Transverse colon (tissue), 4 donors: ENCODE measurements around the gene GEMIN2. TPM values are rescaled to one million over a fixed set of nuclear protein-coding genes. Genes with fewer than 3 reads are reported as not detected.

Experiments
- DNase-seq: peaks from one replicate; pipeline ENCODE4 v3.0.0-alpha.2; 2019
- H3K27ac ChIP-seq, 4 donors: fragments of 200-600 bp; sonication (generic); 2 replicates each; pipeline ENCODE4 v1.5.1; 2016 to 2018; ENCODE audit warnings: inconsistent platforms in 4 of 4
- H3K27me3 ChIP-seq: fragments of 200-600 bp; sonication (generic); 2 replicates; pipeline ENCODE4 v1.5.1; 2017; ENCODE audit warnings: inconsistent platforms
- H3K36me3 ChIP-seq, 4 donors: fragments of 200-600 bp; sonication (generic); 2 replicates each; pipeline ENCODE4 v1.5.1; 2017 to 2019; ENCODE audit warnings: inconsistent platforms in 4 of 4
- H3K4me1 ChIP-seq, 4 donors: fragments of 200-600 bp; sonication (generic); 2 replicates each; pipeline ENCODE4 v1.5.1; 2017 to 2020; ENCODE audit warnings: inconsistent platforms in 4 of 4
- H3K4me3 ChIP-seq, 4 donors: fragments of 200-600 bp; sonication (generic); 1 replicate in 1 of 4; 2 replicates in 3 of 4; pipeline versions ENCODE4 v1.5.1 to v1.6.1; 2017 to 2019; ENCODE audit warnings: inconsistent platforms in 4 of 4
- H3K9me3 ChIP-seq, 2 donors: fragments of 200-600 bp; sonication (generic); 2 replicates each; pipeline ENCODE4 v1.5.1; 2017 to 2019; ENCODE audit warnings: inconsistent platforms in 2 of 2
- EP300 ChIP-seq: sonication (generic); formaldehyde crosslinking; IDR thresholded peaks from one replicate; pipeline ENCODE4 v1.6.1; 2017; ENCODE audit warnings: antibody characterized with exemption, low read depth
- POLR2A ChIP-seq: fragments of 450-650 bp; IDR thresholded peaks from one replicate; pipeline ENCODE4 v1.6.1; 2016; ENCODE audit warnings: antibody characterized with exemption, mild to moderate bottlenecking, moderate library complexity
- POLR2AphosphoS5 ChIP-seq, 3 donors: sonication (generic); formaldehyde crosslinking; IDR thresholded peaks; one replicate each; pipeline ENCODE4 v1.6.1; 2016; ENCODE audit warnings: antibody characterized with exemption in 3 of 3
- WGBS, 2 donors: methylation state at CpG; one replicate each; pipeline ENCODE4 v1.1.5; 2018; ENCODE audit warnings: low coverage in 1 of 2; 5-methylcytosine and 5-hydroxymethylcytosine counted together
- in situ Hi-C, 4 donors: fragments of 200-750 bp; cut with MboI; loops; one replicate each; pipeline versions ENCODE4 v1.15.0 to v1.15.1; 2017; ENCODE audit warnings: low sequenced_read_pairs in 3 of 4, low pct_ligation_motif_present in 1 of 4, low pct_unique_long_range_greater_than_20kb in 1 of 4
- intact Hi-C: fragments of 100-400 bp; cut with DNase I; formaldehyde crosslinking; loops from one replicate; pipeline ENCODE4 v1.15.1; 2023; ENCODE audit warnings: low total_unique reads
- total RNA-seq, 4 donors: library from RNA; depleted of rRNA; stranded (reverse); fragments of >200 nt; gene quantifications; one replicate each; pipeline ENCODE4 v1.1.0, GENCODE V29; 2016
- TF ChIP-seq, protein P1 (sequence below), 5 experiments: fragments of 200-600 bp in 3 of 5; fragments of 450-650 bp in 2 of 5; sonication (generic) in 3 of 5; IDR thresholded peaks; 1 replicate in 2 of 5; 2 replicates in 3 of 5; pipeline ENCODE4 v1.5.1; 2016 to 2017; ENCODE audit warnings: antibody characterized with exemption in 5 of 5, inconsistent platforms in 3 of 5, mild to moderate bottlenecking in 2 of 5, moderate library complexity in 1 of 5

The GEMIN2 gene
- total RNA-seq, 4 donors from 2014 or later, result 11.5 to 75.0 (median 20.0) TPM; not detected in 1

DNA sequence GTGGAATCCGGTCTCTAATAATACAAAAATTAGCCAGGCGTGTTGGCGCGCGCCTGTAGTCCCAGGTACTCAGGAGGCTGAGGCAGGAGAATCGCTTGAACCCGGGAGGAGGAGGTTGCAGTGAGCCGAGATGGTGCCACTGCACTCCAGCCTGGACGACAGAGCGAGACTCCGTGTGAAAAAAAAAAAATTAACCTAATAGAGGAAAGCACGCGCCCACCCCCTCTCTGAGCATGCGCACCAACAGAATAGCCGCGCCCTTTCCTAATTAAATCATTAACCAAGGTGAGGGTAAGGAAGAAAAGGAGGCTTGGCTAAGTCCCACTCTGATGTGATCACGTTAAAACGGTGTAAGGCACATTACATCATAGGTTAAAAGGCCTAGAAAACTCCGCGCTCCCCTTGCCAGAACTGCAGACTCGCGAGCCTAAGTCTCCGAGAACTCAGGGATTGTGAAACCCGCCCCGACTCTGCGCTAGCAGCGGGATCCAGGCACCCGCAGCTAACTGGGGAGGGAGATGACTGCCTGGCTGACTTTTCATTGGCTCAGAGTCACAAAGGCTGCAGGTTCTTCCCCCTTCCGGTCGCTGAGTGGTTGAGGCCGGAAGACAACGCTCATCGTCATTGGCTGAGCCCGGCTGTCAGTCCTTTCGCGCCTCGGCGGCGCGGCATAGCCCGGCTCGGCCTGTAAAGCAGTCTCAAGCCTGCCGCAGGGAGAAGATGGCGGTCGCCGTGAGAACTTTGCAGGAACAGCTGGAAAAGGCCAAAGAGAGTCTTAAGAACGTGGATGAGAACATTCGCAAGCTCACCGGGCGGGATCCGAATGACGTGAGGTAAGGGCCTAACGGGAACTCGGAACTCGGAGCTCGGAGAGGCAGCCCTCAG, 60.7 kb downstream of the GEMIN2 start, which contains the start of gene PNN:
Gene PNN (plus strand): TSS at position 695 of the 885 bp plus-strand sequence. CDS start 26 bp downstream, at position 721.
- H3K9me3 ChIP-seq, result no peaks in the 10 kb centered on the region
- WGBS, 2 donors, result 0 to 3% methylated on average over 3 to 51 of the region's 56 CpGs
- H3K27me3 ChIP-seq, result no peaks in the 10 kb centered on the region
- intact Hi-C loops (loop anchor here (5.0 kb wide), 1 partner anchor 92 kb away; no protein-coding TSS in a partner anchor), in situ Hi-C loops (loop anchor here in 2 of 4 donors (10.0 kb wide), 3 partner anchors 60 to 260 kb away; partner anchors contain the start of genes FBXO33 (in 1 of the 2), GEMIN2 (in 1 of the 2) and SEC23A (in 1 of the 2))
- no peak for TF ChIP-seq EP300
- peak; percentile 95 to 98 (median 98) for TF ChIP-seq POLR2AphosphoS5 (IDR thresholded peaks at IDR 0.05)
- TF ChIP-seq, protein P1, sequence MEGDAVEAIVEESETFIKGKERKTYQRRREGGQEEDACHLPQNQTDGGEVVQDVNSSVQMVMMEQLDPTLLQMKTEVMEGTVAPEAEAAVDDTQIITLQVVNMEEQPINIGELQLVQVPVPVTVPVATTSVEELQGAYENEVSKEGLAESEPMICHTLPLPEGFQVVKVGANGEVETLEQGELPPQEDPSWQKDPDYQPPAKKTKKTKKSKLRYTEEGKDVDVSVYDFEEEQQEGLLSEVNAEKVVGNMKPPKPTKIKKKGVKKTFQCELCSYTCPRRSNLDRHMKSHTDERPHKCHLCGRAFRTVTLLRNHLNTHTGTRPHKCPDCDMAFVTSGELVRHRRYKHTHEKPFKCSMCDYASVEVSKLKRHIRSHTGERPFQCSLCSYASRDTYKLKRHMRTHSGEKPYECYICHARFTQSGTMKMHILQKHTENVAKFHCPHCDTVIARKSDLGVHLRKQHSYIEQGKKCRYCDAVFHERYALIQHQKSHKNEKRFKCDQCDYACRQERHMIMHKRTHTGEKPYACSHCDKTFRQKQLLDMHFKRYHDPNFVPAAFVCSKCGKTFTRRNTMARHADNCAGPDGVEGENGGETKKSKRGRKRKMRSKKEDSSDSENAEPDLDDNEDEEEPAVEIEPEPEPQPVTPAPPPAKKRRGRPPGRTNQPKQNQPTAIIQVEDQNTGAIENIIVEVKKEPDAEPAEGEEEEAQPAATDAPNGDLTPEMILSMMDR (IDR thresholded peaks at IDR 0.05), result peak in 1 of 5 experiments; percentile 25
- peak; percentile 98 for TF ChIP-seq POLR2A
- peak within 1 kb of the TSS; percentile 91 to 98 (median 94) for H3K27ac ChIP-seq
- DNase-seq, result peak; percentile 97
- H3K4me3 ChIP-seq, result peak within 1 kb of the TSS; percentile 73 to 97 (median 90)
- H3K36me3 ChIP-seq, result peaks cover 0 to 35% (median 16%) of the 10 kb centered on the region in 4 donors
- H3K4me1 ChIP-seq, result peaks cover 11 to 23% (median 17%) of the 10 kb centered on the region in 4 donors

DNA sequence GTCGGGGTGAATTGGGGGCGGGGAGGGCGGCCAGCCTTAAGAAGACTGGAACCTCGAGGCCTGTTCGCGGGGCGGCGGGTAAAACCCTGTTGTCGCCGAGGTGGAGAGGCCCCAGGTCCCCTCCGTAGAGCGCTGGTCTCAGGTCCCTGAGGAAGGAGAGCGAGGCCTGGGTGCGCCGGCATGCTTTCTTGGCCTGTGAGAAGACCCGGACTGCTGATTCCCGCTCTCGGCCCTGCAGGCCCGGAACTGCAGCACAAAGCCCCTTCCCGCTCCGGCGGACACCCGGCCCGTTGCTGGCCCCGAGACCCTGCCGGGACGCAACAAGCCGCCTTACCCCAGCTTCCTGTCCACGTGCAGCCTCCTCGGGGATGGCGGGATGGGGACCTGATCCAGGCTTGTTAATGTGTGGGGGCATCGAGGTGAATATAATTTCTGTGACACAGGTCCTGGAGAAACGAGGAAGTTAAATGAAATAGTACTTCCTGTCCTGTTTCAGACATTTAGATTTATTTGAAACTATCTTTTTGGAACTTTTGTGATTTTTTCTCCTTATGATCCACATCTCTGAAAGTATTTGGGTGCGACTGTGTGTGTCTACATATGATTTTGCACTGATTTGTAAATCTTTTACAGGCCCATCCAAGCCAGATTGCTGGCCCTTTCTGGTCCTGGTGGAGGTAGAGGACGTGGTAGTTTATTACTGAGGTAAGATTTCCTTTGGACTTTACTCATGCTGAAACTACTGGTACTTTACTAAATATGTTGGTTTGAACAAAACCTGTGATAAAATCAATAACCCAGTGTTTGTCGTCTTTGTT, 61.5 kb downstream of the GEMIN2 start:
- DNase-seq, result no peak
- WGBS, 2 donors, result 0 to 5% methylated on average over 4 to 34 of the region's 36 CpGs
- H3K4me3 ChIP-seq, result peak overlapping the region; percentile 73 to 97 (median 90)
- in situ Hi-C loops, result loop anchor here in 2 of 4 donors (10.0 kb wide), 3 partner anchors 61 to 259 kb away; partner anchors contain the start of genes FBXO33 (in 1 of the 2), GEMIN2 (in 1 of the 2) and SEC23A (in 1 of the 2)
- H3K9me3 ChIP-seq, result no peaks in the 10 kb centered on the region
- TF ChIP-seq POLR2A (no peak), POLR2AphosphoS5 (IDR thresholded peaks at IDR 0.05) (no peak), EP300 (no peak)
- TF ChIP-seq, protein P1 (IDR thresholded peaks at IDR 0.05), result no peak
- intact Hi-C loops, result loop anchor here (5.0 kb wide), 1 partner anchor 92 kb away; no protein-coding TSS in a partner anchor
- H3K4me1 ChIP-seq, result peaks cover 11 to 23% (median 17%) of the 10 kb centered on the region in 4 donors
- H3K27ac ChIP-seq, result peak overlapping the region; percentile 91 to 98 (median 94)
- no peaks in the 10 kb centered on the region for H3K27me3 ChIP-seq
- peaks cover 0 to 43% (median 21%) of the 10 kb centered on the region in 4 donors for H3K36me3 ChIP-seq

DNA sequence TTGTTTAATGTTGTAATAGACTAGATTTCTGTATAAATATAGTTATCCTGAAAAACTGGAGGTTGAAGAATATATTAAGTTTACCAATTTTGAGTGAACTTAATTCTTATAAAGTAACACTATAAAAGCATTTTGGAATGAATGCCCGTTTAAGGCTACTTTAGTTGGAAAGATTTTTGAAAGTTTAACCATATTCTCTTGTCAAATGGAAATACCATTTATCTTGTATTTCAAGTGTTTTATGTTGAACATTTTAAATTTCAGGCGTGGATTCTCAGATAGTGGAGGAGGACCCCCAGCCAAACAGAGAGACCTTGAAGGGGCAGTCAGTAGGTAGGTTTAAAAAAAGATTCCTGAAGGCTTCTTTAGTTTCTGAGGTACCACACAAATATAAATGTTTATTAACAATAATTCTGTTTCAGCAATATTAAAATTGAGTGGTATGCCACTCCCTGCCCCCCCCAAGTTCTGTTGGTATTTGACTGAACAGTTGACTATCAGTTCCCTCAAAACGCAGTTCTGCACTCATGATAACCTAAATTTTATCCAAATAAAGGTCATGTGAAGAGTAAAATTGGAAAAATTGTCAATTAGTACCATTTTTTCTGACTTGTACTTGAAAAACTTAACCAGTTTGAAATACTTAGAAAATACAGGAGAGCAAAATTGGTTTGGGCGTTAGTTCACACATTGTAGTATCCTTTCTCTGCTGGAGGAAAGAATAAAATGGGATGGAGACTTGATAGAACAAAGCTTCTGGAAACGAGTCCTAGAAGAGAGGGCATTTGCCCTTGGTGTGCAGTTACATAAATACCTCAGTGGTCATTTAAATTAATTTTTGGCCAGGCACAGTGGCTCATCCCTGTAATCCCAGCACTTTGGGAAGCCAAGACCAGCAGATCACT, 62.4 kb downstream of the GEMIN2 start:
- TF ChIP-seq POLR2A (no peak), POLR2AphosphoS5 (IDR thresholded peaks at IDR 0.05) (no peak), EP300 (no peak)
- TF ChIP-seq, protein P1 (IDR thresholded peaks at IDR 0.05), result no peak
- intact Hi-C loops, result loop anchor here (5.0 kb wide), 1 partner anchor 91 kb away; no protein-coding TSS in a partner anchor
- peaks cover 0 to 52% (median 25%) of the 10 kb centered on the region in 4 donors for H3K36me3 ChIP-seq
- H3K9me3 ChIP-seq, result no peaks in the 10 kb centered on the region
- DNase-seq, result no peak
- H3K4me3 ChIP-seq, result peak overlapping the region in 3 of 4 donors; percentile 73 to 92 (median 87)
- peaks cover 11 to 18% (median 14%) of the 10 kb centered on the region in 4 donors for H3K4me1 ChIP-seq
- WGBS, 2 donors, result 54 to 63% methylated on average over 4 to 5 of the region's 5 CpGs
- in situ Hi-C loops, result loop anchor here in 2 of 4 donors (10.0 kb wide), 3 partner anchors 62 to 258 kb away; partner anchors contain the start of genes FBXO33 (in 1 of the 2), GEMIN2 (in 1 of the 2) and SEC23A (in 1 of the 2)
- H3K27ac ChIP-seq, result peak overlapping the region; percentile 91 to 98 (median 94)
- H3K27me3 ChIP-seq, result no peaks in the 10 kb centered on the region
